ENCODE data around the gene DLST.

The DLST gene

GRCh38 chr14:74861734-74862090 lies 20.0 kb upstream of the DLST start:
- Histone ChIP-seq H3K27me3 (peaks cover 0 to 10% of the 10 kb centered on the region in 2 donors), H3K27ac (no peak overlapping the region), H3K9me3 (no peaks in the 10 kb centered on the region), H3K4me3 (no peak overlapping the region), H3K36me3 (no peaks in the 10 kb centered on the region), H3K4me1 (peaks cover 0 to 4% (median 0%) of the 10 kb centered on the region in 4 donors)
- intact Hi-C loops (cut with DNase I; ENCODE audit: low total_unique reads), result loop anchor here (2.0 kb wide), 1 partner anchor 43 kb away; no protein-coding TSS in a partner anchor
- DNase-seq, result no peak
- TF ChIP-seq CTCF (IDR thresholded peaks at IDR 0.05), result no peak

- Histone ChIP-seq H3K27me3 (peaks cover 0 to 5% of the 10 kb centered on the region in 2 donors), H3K9me3 (no peaks in the 10 kb centered on the region), H3K4me1 (peaks cover 0 to 4% (median 0%) of the 10 kb centered on the region in 4 donors), H3K36me3 (no peaks in the 10 kb centered on the region), H3K27ac (no peak overlapping the region), H3K4me3 (no peak overlapping the region)
- intact Hi-C loops (cut with DNase I; ENCODE audit: low total_unique reads), result loop anchor here (2.0 kb wide), 1 partner anchor 42 kb away; no protein-coding TSS in a partner anchor
- TF ChIP-seq CTCF (IDR thresholded peaks at IDR 0.05), result no peak
- no peak for DNase-seq
These were observed 18.4 kb upstream of the DLST start for GRCh38 chr14:74863274-74863673.

GRCh38 chr14:74864198-74864597 lies 17.5 kb upstream of the DLST start:
- Histone ChIP-seq H3K27me3 (peaks cover 0 to 5% of the 10 kb centered on the region in 2 donors), H3K27ac (no peak overlapping the region), H3K9me3 (no peaks in the 10 kb centered on the region), H3K4me3 (no peak overlapping the region), H3K36me3 (no peaks in the 10 kb centered on the region), H3K4me1 (peaks cover 0 to 4% (median 0%) of the 10 kb centered on the region in 4 donors)
- intact Hi-C loops (cut with DNase I; ENCODE audit: low total_unique reads), result no loop called here
- no peak for DNase-seq
- TF ChIP-seq CTCF (IDR thresholded peaks at IDR 0.05), result no peak

GRCh38 chr14:74865156-74865555 lies 16.6 kb upstream of the DLST start:
- no peaks in the 10 kb centered on the region for H3K9me3 ChIP-seq
- no peak for DNase-seq
- no peak overlapping the region for H3K27ac ChIP-seq
- no peaks in the 10 kb centered on the region for H3K36me3 ChIP-seq
- intact Hi-C loops (cut with DNase I; ENCODE audit: low total_unique reads), result no loop called here
- H3K27me3 ChIP-seq, result no peaks in the 10 kb centered on the region
- H3K4me3 ChIP-seq, result no peak overlapping the region
- TF ChIP-seq CTCF (IDR thresholded peaks at IDR 0.05), result no peak
- H3K4me1 ChIP-seq, result peaks cover 0 to 4% (median 0%) of the 10 kb centered on the region in 4 donors

GRCh38 chr14:74866708-74867389 lies 14.9 kb upstream of the DLST start:
- H3K27ac ChIP-seq, result no peak overlapping the region
- TF ChIP-seq CTCF (IDR thresholded peaks at IDR 0.05), result no peak
- no peak overlapping the region for H3K4me3 ChIP-seq
- no peak for DNase-seq
- H3K27me3 ChIP-seq, result no peaks in the 10 kb centered on the region
- intact Hi-C loops (cut with DNase I; ENCODE audit: low total_unique reads), result no loop called here
- H3K9me3 ChIP-seq, result no peaks in the 10 kb centered on the region
- H3K36me3 ChIP-seq, result no peaks in the 10 kb centered on the region
- H3K4me1 ChIP-seq, result no peaks in the 10 kb centered on the region
